Mononuclear cell (primary cell): ENCODE results near the gene PRPF4. TPM values are rescaled to one million over a fixed set of nuclear protein-coding genes. Genes with fewer than 3 reads are reported as not detected.
A peak's percentile ranks its signal among the peaks of the same experiment; 100 is the strongest.

Experiments used
- H3K27me3 ChIP-seq: 2 replicates; pipeline ENCODE4 v1.6.0; 2011; ENCODE audit warnings: low read length, control low read depth; ENCODE audit not compliant: insufficient read depth
- H3K4me1 ChIP-seq: 2 replicates; pipeline ENCODE4 v1.5.1; 2011; ENCODE audit warnings: mild to moderate bottlenecking, low read length, control low read depth; ENCODE audit not compliant: insufficient read depth
- H3K4me3 ChIP-seq: 2 replicates; pipeline ENCODE4 v1.5.1; 2011; ENCODE audit warnings: mild to moderate bottlenecking, low read length, moderate library complexity
- H3K9me3 ChIP-seq: 2 replicates; pipeline ENCODE4 v1.5.1; 2011; ENCODE audit warnings: low read depth, mild to moderate bottlenecking, control low read depth, low read length
- total RNA-seq: library from RNA; depleted of rRNA; stranded (reverse); fragments of >200 nt; gene quantifications from one replicate; pipeline ENCODE4 v1.2.3, GENCODE V29; 2012

The PRPF4 gene
- total RNA-seq, 1 donor, result 15.4 TPM

GRCh38 chr9:113316030-113316429 is 40.6 kb downstream of the PRPF4 start:
- no peak overlapping the region for H3K4me3 ChIP-seq
- no peaks in the 10 kb centered on the region for H3K4me1 ChIP-seq
- H3K27me3 ChIP-seq, result no peaks in the 10 kb centered on the region
- no peaks in the 10 kb centered on the region for H3K9me3 ChIP-seq

- Histone ChIP-seq H3K27me3 (no peaks in the 10 kb centered on the region), H3K4me3 (no peak overlapping the region), H3K9me3 (no peaks in the 10 kb centered on the region), H3K4me1 (no peaks in the 10 kb centered on the region)
Observed at GRCh38 chr9:113317777-113318176, 42.3 kb downstream of the PRPF4 start.

- no peaks in the 10 kb centered on the region for H3K27me3 ChIP-seq
- H3K4me3 ChIP-seq, result no peak overlapping the region
- no peaks in the 10 kb centered on the region for H3K4me1 ChIP-seq
- no peaks in the 10 kb centered on the region for H3K9me3 ChIP-seq
Observed at GRCh38 chr9:113319054-113319453, 43.6 kb downstream of the PRPF4 start.

GRCh38 chr9:113320051-113320450 is 44.6 kb downstream of the PRPF4 start:
- no peaks in the 10 kb centered on the region for H3K9me3 ChIP-seq
- H3K27me3 ChIP-seq, result no peaks in the 10 kb centered on the region
- H3K4me1 ChIP-seq, result no peaks in the 10 kb centered on the region
- no peak overlapping the region for H3K4me3 ChIP-seq

- no peaks in the 10 kb centered on the region for H3K27me3 ChIP-seq
- H3K4me3 ChIP-seq, result no peak overlapping the region
- no peaks in the 10 kb centered on the region for H3K9me3 ChIP-seq
- no peaks in the 10 kb centered on the region for H3K4me1 ChIP-seq
Observed at GRCh38 chr9:113322671-113323070, 47.2 kb downstream of the PRPF4 start.

- H3K4me3 ChIP-seq, result no peak overlapping the region
- no peaks in the 10 kb centered on the region for H3K9me3 ChIP-seq
- H3K27me3 ChIP-seq, result no peaks in the 10 kb centered on the region
- no peaks in the 10 kb centered on the region for H3K4me1 ChIP-seq
Observed at GRCh38 chr9:113326230-113326629, 50.8 kb downstream of the PRPF4 start.

- H3K4me3 ChIP-seq, result no peak overlapping the region
- no peaks in the 10 kb centered on the region for H3K9me3 ChIP-seq
- no peaks in the 10 kb centered on the region for H3K27me3 ChIP-seq
- no peaks in the 10 kb centered on the region for H3K4me1 ChIP-seq
Observed at GRCh38 chr9:113328045-113328782, 52.8 kb downstream of the PRPF4 start.

GRCh38 chr9:113331780-113332179 is 56.3 kb downstream of the PRPF4 start:
- Histone ChIP-seq H3K9me3 (no peaks in the 10 kb centered on the region), H3K27me3 (no peaks in the 10 kb centered on the region), H3K4me1 (no peaks in the 10 kb centered on the region), H3K4me3 (no peak overlapping the region)

- Histone ChIP-seq H3K9me3 (no peaks in the 10 kb centered on the region), H3K4me3 (no peak overlapping the region), H3K4me1 (peaks cover 14% of the 10 kb centered on the region), H3K27me3 (no peaks in the 10 kb centered on the region)
Observed at GRCh38 chr9:113337714-113338113, 62.3 kb downstream of the PRPF4 start.

- no peaks in the 10 kb centered on the region for H3K9me3 ChIP-seq
- peaks cover 14% of the 10 kb centered on the region for H3K4me1 ChIP-seq
- no peaks in the 10 kb centered on the region for H3K27me3 ChIP-seq
- H3K4me3 ChIP-seq, result peak within 1 kb of the TSS; percentile 76
Observed at GRCh38 chr9:113340011-113340699, 64.7 kb downstream of the PRPF4 start, which contains the start of gene WDR31. TSS of gene WDR31 (minus strand) at chr9:113340275. CDS start at chr9:113332022, 8,253 bp downstream.

GRCh38 chr9:113341712-113342410 is 66.4 kb downstream of the PRPF4 start:
- Histone ChIP-seq H3K4me3 (no peak overlapping the region), H3K27me3 (no peaks in the 10 kb centered on the region), H3K4me1 (peaks cover 14% of the 10 kb centered on the region)

More at GRCh38 chr9:113341712-113342410, 66.4 kb downstream of the PRPF4 start:
- H3K9me3 ChIP-seq, result no peaks in the 10 kb centered on the region

Other genes with a start within 250 kb of the PRPF4 start
- gene ZFP37, start 218.9 kb upstream of the PRPF4 start, total RNA-seq, result 0.42 TPM
- gene SLC31A2, start 124.7 kb upstream of the PRPF4 start, total RNA-seq, result 38.8 TPM
- 15.4 TPM for gene FKBP15, start 54.4 kb upstream of the PRPF4 start, total RNA-seq
- 8.0 TPM for gene SLC31A1, start 54.1 kb upstream of the PRPF4 start, total RNA-seq
- gene CDC26, start 86 bp upstream of the PRPF4 start, total RNA-seq, result 13.2 TPM
- not detected for gene RNF183, start 27.7 kb downstream of the PRPF4 start, total RNA-seq
- 0.21 TPM for gene WDR31, start 64.6 kb downstream of the PRPF4 start, total RNA-seq
- gene BSPRY, start 73.9 kb downstream of the PRPF4 start, total RNA-seq, result 0.42 TPM
- 8.6 TPM for gene HDHD3, start 101.3 kb downstream of the PRPF4 start, total RNA-seq
- gene ALAD, start 125.6 kb downstream of the PRPF4 start, total RNA-seq, result 6.8 TPM
- 74.1 TPM for gene POLE3, start 135.0 kb downstream of the PRPF4 start, total RNA-seq
- gene C9orf43, start 135.1 kb downstream of the PRPF4 start, total RNA-seq, result 0.21 TPM
- 15.4 TPM for gene RGS3, start 188.1 kb downstream of the PRPF4 start, total RNA-seq